Right lobe of liver (tissue), 4 donors: Measurements from ENCODE around the gene PNCK.

ENCODE experiments used
- CTCF ChIP-seq, 4 donors: fragments of 200-600 bp in 3 of 4; fragments of 450-650 bp in 1 of 4; IDR thresholded peaks; one replicate each; pipeline versions ENCODE4 v1.5.1 to v1.8.0; 2016 to 2022; ENCODE audit warnings: antibody characterized with exemption in 4 of 4, mild to moderate bottlenecking in 2 of 4
- POLR2A ChIP-seq: fragments of 450-650 bp; IDR thresholded peaks from one replicate; pipeline ENCODE4 v1.6.1; 2017; ENCODE audit warnings: antibody characterized with exemption, mild to moderate bottlenecking
- donor health status: DM: no; HTN: no; CAD: no.
- donor health status: DM: no; HTN: no; CAD: no.
- donor health status: DM: no; HTN: yes; CAD: no.

GRCh38 chrX:153684467-153685155 is 11.0 kb upstream of the PNCK start:
- TF ChIP-seq CTCF (IDR thresholded peaks at IDR 0.05) = no peak
- no peak for TF ChIP-seq POLR2A
